MM.1S (cell line): Measurements from ENCODE around the gene SLC27A2.

ENCODE experiments used
- CTCF ChIP-seq: fragments of 300-600 bp; sonication (generic); IDR thresholded peaks from 2 replicates; pipeline ENCODE4 v1.5.1; 2016; ENCODE audit warnings: antibody characterized with exemption, low read length, mixed read lengths
- EZH2 ChIP-seq: fragments of 300-600 bp; sonication (generic); optimal IDR thresholded peaks from 2 replicates; pipeline ENCODE3; 2017; ENCODE audit warnings: low read depth, mild to moderate bottlenecking, antibody characterized with exemption, low read length, mixed read lengths

DNA sequence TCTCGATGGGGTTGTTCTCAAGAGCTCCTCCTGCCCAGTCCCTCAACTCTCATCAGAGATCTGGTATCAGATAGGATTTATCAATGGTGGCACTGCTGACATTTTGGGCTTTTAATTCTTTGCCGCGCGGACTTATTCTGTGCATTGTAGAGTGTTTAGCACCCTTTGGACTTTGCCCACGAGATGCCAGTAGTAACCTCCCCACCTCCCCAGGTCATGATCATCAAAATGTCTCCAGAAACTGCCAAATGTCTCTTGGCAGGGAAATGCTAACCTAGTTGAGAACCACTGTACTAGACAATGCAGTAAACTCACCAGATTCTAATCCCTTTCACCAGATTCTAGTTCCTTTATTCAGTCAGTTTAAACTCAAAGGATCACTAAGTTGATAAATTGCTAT is 24.0 kb downstream of the SLC27A2 start:
- TF ChIP-seq CTCF (no peak), EZH2 (no peak)
